Left ventricle myocardium superior (tissue), 1 donor: ENCODE data around the gene NAA30. TPM values are rescaled to one million over a fixed set of nuclear protein-coding genes. Genes with fewer than 3 reads are reported as not detected.
A peak's percentile ranks its signal among the peaks of the same experiment; 100 is the strongest.
"Not testable (repeated sequence)": the region's sequence is repeated elsewhere in the genome, so short reads cannot be mapped to it uniquely, and the experiment has no call there.

Experiments
- ATAC-seq: fragments of 200-7000 bp; cut with Tn5 transposase; one replicate; pipeline ENCODE4 v1.9.1; 2020; ENCODE audit warnings: mild to moderate bottlenecking, moderate library complexity
- DNase-seq: peaks from one replicate; pipeline ENCODE4 v3.0.0-alpha.2; 2020
- intact Hi-C: fragments of 100-400 bp; cut with micrococcal nuclease; formaldehyde crosslinking; loops from one replicate; pipeline ENCODE4 v1.11.0; 2022
- long read RNA-seq: library from polyadenylated mRNA; unstranded; transcript quantifications from one replicate; pipeline ENCODE4 v2.0.0, GENCODE V29; 2021
- total RNA-seq: library from RNA; stranded (reverse); fragmentation: NEBNext Ultra II Directional; extraction: Animal tissue kit (Norgen Biotek cat#: 25700); gene quantifications from one replicate; pipeline ENCODE4 v1.2.1, GENCODE V29; 2021
- donor health status: DM: no; HTN: yes; CAD: no; lungs with severe emphysema.

The NAA30 gene
- 25.8 TPM for total RNA-seq
- long read RNA-seq, full-length matches to known transcripts: 77 of 128 reads
- long read RNA-seq, partial matches to known transcripts: 46 of 128 reads
- long read RNA-seq, other reads (novel, unspliced or antisense): 5 of 128 reads

DNA sequence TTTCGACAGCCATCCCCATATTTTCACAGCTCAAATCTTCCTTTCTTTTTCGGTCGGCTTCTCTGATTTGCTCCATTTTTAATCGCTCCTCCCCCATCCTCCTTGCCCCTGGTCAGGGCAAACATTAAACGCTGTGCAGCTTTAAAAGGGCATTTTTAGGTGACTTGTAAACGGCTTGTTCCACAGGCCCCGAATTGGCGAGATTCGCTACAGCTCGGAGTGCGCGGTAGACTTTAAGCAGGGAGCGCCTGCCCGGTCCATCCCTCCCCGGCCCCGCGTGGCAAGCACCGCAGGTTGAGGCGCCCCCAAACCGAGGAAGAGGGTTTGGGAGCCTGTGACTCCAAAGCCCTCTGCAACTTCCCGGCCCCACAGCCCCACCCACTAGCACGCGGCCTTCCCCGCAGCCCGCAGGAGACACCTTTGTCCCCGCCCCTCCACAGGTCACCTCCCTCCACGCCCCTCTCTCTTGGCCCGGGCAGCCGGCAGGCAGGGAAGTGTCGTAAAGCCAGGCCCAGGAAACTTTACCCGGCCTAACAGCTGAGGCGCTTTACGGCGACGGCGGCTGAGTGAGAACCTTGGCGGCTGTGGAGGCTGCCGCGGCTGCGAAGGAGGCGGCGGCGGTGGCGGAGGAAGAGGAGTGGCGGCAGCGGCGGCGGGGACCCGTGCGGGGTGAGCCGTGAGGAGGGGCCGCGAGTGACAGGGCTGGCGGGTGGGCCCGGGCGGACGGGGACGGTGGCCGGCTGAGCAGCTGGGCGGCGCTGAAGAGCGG lies at the start of gene NAA30:
Gene NAA30 (plus strand): TSS at position 550 of the 769 bp plus-strand sequence. CDS start 372 bp downstream, outside the sequence.
- peak; percentile 98 for ATAC-seq
- intact Hi-C loops: no loop called here

GRCh38 chr14:57343545-57344297 lies 46.7 kb upstream of the NAA30 start:
- DNase-seq, ATAC-seq, intact Hi-C loops: not testable (repeated sequence)

More for the DNA sequence above, at the start of gene NAA30:
- peak; percentile 95 for DNase-seq

- intact Hi-C loops: no loop called here
These were observed 45.3 kb upstream of the NAA30 start for GRCh38 chr14:57345106-57345505.

GRCh38 chr14:57346741-57347140 lies 43.6 kb upstream of the NAA30 start:
- ATAC-seq: no peak
- intact Hi-C loops: no loop called here
- no peak for DNase-seq

More at GRCh38 chr14:57345106-57345505, 45.3 kb upstream of the NAA30 start:
- no peak for DNase-seq
- no peak for ATAC-seq

- no peak for DNase-seq
- intact Hi-C loops: no loop called here
- ATAC-seq: no peak
These were observed 37.8 kb upstream of the NAA30 start for GRCh38 chr14:57352396-57353170.

- intact Hi-C loops: no loop called here
- DNase-seq (no peak), ATAC-seq (no peak)
These were observed 35.1 kb upstream of the NAA30 start for GRCh38 chr14:57355081-57355800.

GRCh38 chr14:57362361-57362760 lies 28.0 kb upstream of the NAA30 start:
- intact Hi-C loops: no loop called here
- ATAC-seq (no peak), DNase-seq (no peak)

DNA sequence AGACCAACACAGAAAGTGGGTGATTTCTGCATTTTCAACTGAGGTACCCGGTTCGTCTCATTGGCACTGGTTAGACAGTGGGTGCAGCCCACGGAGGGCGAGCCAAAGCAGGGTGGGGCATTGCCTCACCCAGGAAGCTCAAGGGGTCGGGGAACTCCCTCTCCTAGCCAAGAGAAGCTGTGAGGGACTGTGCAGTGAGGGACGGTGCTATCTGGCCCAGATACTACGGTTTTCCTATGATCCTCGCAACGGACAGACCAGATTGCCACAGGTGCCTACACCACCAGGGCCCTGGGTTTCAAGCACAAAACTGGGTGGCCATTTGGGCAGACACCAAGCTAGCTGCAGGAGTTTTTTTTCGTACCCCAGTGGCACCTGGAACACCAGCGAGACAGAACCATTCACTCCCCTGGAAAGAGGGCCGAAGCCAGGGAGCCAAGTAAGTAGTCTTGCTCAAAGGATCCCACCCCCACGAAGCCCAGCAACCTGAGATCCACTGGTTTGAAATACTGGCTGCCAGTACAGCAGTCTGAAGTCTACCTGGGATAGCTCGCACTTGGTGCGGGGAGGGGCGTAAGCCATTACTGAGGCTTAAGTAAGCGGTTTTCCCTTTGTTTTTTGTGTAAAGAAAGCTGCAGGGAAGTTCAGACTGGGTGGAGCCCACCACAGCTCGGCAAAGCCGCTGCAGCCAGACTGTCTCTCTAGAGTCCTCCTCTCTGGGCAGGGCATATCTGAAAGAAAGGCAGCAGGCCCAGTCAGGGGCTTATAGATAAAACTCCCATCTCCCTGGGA lies 25.5 kb upstream of the NAA30 start:
- no peak for DNase-seq
- ATAC-seq: no peak
- intact Hi-C loops: no loop called here

DNA sequence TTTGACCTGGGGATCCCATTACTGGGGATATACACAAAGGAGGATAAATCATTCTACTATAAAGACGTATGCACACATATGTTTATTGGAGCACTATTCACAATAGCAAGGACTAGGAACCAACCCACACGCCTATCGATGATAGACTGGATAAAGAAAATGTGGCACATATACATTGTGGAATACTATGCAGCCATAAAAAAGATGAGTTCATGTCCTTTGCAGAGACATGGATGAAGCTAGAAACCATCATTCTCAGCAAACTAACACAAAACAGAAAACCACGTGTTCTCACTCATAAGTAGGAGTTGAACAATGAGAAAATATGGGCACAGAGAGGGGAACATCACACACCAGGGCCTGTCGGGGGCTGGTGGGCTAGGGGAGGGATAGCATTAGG lies 20.2 kb upstream of the NAA30 start:
- ATAC-seq, intact Hi-C loops, DNase-seq: not testable (repeated sequence)

GRCh38 chr14:57371013-57371412 lies 19.4 kb upstream of the NAA30 start:
- ATAC-seq: no peak

GRCh38 chr14:57375156-57375555 lies 15.2 kb upstream of the NAA30 start:
- DNase-seq (no peak), ATAC-seq (no peak)

More at GRCh38 chr14:57371013-57371412, 19.4 kb upstream of the NAA30 start:
- intact Hi-C loops: no loop called here
- no peak for DNase-seq

GRCh38 chr14:57378661-57379060 lies 11.7 kb upstream of the NAA30 start:
- intact Hi-C loops: no loop called here
- DNase-seq: no peak
- no peak for ATAC-seq

More at GRCh38 chr14:57375156-57375555, 15.2 kb upstream of the NAA30 start:
- intact Hi-C loops: no loop called here

GRCh38 chr14:57380935-57381334 lies 9.5 kb upstream of the NAA30 start:
- ATAC-seq (no peak), DNase-seq (no peak)
- intact Hi-C loops: no loop called here

DNA sequence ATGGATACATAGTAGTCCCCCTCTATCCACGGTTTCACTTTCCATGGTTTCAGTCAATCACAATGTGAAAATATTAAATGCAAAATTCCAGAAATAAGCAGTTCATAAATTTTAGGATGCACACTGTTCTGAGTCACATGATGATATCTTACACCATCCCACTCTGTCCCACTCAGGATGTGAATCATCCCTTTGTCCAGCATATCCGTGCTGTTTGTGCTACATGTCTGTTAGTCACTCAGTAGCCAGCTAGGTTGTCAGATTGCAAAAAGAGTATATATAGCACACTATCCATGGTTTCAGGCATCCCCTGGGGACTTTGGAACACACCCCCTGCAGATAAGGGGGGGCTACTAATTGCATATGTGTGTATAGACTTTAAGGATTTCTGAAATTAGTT lies 8.1 kb upstream of the NAA30 start:
- no peak for ATAC-seq
- intact Hi-C loops: no loop called here
- DNase-seq: no peak

GRCh38 chr14:57383125-57383745 lies 7.2 kb upstream of the NAA30 start:
- DNase-seq (no peak), ATAC-seq (no peak)
- intact Hi-C loops: no loop called here

- ATAC-seq: no peak
- no peak for DNase-seq
- intact Hi-C loops: no loop called here
These were observed 2.3 kb upstream of the NAA30 start for GRCh38 chr14:57388067-57388466.

DNA sequence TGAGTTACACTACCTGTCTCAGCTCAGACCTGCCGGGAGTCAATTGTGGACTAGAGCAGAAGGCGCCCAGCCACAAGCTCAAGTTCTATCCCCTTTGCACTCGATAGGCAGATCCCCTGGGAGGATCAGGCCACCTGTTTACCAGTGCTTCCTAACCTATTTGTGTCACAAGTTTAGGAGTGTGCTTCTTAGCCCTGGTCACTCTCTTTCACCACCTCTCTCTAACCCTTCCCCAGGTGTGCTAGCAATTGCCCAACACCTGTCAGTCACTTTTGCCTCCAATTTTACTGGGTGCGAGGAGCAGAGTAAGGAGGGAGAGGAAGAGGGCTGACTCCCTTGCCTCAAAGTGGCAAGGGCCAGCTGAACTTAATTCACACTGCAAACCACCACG lies 745 bp upstream of the NAA30 start:
- DNase-seq (no peak), ATAC-seq (no peak)
- intact Hi-C loops: no loop called here
